PFSK-1 (cell line): ENCODE data around the gene VEPH1.

Source experiments
- FOXP2 ChIP-seq: optimal IDR thresholded peaks from 2 replicates; pipeline ENCODE3; 2011; ENCODE audit warnings: borderline replicate concordance, control low read depth, inconsistent platforms; ENCODE audit not compliant: insufficient read depth; ENCODE audit errors: extremely low read length, extremely low read depth
- POLR2AphosphoS5 ChIP-seq: IDR thresholded peaks from 2 replicates; pipeline ENCODE4 v1.6.1; 2012; ENCODE audit warnings: low read depth, mild to moderate bottlenecking, control low read depth, low read length, moderate library complexity
- SIN3A ChIP-seq: IDR thresholded peaks from 2 replicates; pipeline ENCODE4 v1.6.1; 2012; ENCODE audit warnings: mild to moderate bottlenecking, low read length, moderate library complexity, borderline replicate concordance; ENCODE audit not compliant: insufficient read depth
- TAF1 ChIP-seq: IDR thresholded peaks from 2 replicates; pipeline ENCODE4 v1.6.1; 2012; ENCODE audit warnings: low read length, control low read depth, borderline replicate concordance; ENCODE audit not compliant: insufficient read depth
- TF ChIP-seq, protein P1 (sequence below), 2 experiments: IDR thresholded peaks; 2 replicates each; pipeline versions ENCODE4 v1.6.1 to v1.8.0; 2011 to 2012; ENCODE audit warnings: low read depth in 2 of 2, low read length in 2 of 2, control low read depth in 1 of 2, inconsistent platforms in 1 of 2, mild to moderate bottlenecking in 1 of 2, moderate library complexity in 1 of 2; ENCODE audit not compliant: insufficient read depth in 1 of 2

VEPH1 gene

DNA sequence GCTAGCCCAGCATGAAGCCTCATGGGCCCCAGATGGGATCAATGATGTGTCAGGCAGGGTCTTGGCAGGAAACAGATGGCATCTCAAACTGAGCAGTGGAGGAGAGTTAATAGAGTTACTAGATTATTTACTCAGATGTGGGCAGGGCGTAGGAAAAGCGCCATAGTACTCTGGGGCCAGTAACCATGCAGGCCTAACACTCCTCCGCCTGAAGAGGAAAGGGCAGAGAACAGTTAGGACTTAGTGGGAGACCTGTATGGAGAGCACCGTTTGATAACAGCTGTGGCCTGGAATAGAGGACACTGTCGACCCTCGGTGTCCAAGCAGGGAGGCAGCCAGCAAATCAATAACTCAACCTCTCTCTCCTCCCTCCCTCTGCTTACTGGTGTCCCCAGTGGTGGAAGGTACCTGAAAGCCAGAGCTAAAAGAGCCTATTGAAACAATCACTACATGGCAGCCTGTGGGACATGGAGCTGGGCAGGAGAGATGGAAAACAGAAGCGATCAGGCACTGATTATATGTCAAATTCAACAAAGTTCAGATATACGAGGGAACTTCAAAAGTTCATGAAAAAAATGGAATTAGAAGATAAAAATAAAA lies 231.8 kb downstream of the VEPH1 start:
- TF ChIP-seq FOXP2 (no peak), TAF1 (no peak), POLR2AphosphoS5 (no peak), SIN3A (no peak)
- TF ChIP-seq, protein P1, sequence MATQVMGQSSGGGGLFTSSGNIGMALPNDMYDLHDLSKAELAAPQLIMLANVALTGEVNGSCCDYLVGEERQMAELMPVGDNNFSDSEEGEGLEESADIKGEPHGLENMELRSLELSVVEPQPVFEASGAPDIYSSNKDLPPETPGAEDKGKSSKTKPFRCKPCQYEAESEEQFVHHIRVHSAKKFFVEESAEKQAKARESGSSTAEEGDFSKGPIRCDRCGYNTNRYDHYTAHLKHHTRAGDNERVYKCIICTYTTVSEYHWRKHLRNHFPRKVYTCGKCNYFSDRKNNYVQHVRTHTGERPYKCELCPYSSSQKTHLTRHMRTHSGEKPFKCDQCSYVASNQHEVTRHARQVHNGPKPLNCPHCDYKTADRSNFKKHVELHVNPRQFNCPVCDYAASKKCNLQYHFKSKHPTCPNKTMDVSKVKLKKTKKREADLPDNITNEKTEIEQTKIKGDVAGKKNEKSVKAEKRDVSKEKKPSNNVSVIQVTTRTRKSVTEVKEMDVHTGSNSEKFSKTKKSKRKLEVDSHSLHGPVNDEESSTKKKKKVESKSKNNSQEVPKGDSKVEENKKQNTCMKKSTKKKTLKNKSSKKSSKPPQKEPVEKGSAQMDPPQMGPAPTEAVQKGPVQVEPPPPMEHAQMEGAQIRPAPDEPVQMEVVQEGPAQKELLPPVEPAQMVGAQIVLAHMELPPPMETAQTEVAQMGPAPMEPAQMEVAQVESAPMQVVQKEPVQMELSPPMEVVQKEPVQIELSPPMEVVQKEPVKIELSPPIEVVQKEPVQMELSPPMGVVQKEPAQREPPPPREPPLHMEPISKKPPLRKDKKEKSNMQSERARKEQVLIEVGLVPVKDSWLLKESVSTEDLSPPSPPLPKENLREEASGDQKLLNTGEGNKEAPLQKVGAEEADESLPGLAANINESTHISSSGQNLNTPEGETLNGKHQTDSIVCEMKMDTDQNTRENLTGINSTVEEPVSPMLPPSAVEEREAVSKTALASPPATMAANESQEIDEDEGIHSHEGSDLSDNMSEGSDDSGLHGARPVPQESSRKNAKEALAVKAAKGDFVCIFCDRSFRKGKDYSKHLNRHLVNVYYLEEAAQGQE (IDR thresholded peaks at IDR 0.05; ENCODE audit: insufficient read depth in 1 of 2, low read depth in 2 of 2, low read length in 2 of 2) = no peak

DNA sequence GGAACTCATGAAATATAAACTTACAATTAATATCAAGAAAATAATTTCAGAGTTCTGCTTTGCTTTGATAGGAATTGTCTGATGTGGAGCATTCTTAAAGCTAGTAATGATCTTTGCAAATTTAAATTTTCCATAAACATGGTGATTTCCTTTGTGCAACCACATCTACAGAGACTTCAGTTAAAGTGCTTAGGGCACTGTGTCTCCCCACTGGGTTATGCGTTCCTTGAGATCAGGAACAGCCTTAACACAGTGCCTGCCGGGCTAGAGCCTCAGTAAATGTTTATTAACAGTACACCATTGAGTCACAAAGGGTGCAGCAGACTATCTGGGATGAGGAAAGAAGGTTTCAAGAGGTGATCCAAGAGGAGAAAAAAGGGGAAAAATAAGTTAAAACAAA lies 235.2 kb downstream of the VEPH1 start:
- TF ChIP-seq POLR2AphosphoS5 = no peak
- TF ChIP-seq FOXP2 = no peak
- TF ChIP-seq TAF1 = no peak
- TF ChIP-seq, protein P1 (IDR thresholded peaks at IDR 0.05; ENCODE audit: insufficient read depth in 1 of 2, low read depth in 2 of 2, low read length in 2 of 2) = no peak
- TF ChIP-seq SIN3A = no peak

DNA sequence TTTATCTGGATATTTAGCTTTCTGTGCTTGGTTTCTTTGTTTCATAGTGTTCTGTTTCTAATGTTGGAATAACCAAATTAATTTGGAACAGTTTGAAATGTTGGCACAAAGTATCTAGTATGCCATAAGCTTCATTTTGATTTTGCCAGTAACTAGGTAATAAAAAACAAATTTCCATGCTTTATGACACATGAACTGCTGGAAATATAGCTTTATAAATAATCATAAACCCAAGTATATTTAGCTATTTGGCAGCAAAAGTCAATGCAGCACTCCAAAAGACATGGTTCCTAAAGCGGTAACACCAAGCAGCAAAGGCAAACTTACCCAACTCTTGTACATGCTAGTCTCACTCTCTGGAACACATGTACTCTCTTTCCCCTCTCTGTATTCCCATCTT lies 237.3 kb downstream of the VEPH1 start:
- TF ChIP-seq, protein P1 (IDR thresholded peaks at IDR 0.05; ENCODE audit: insufficient read depth in 1 of 2, low read depth in 2 of 2, low read length in 2 of 2) = no peak

DNA sequence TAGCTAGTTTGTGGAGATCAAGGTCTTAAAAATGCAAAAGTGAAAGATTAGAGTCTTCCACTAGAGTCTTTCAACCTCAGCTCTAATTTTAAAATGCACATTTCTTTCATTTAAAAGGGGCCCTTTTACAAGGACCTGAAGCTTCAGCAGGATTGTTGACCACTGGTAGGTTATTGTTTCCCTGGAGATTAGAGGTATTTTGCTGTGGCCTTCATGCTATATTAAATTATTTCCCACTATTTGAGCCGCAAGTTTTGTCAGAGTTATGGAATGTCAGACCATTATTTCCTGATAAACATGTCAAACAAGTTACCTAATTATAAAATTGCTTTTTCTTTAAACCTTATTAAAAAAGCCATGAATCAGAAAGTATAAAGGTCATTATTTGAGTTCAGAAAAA lies 240.2 kb downstream of the VEPH1 start:
- TF ChIP-seq TAF1 (no peak), FOXP2 (no peak), POLR2AphosphoS5 (no peak), SIN3A (no peak)

DNA sequence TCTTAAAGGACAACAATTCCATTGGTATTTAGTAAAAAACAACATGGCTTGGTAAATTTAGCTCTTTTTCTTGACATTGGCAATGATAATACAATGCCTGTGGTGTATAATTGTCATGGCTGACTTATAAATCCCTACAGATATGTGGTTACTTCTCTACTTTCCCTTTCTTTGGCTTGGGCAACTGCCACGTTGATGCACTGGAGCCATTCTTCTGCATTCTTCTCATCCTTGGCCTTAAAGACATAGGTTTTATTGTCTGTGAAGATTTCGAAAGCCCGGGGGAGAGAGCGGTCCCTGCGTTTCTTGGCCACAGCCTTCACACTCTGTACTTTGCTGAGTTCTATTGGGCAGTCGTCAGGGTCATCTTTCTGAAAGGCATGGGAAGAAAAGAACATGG lies 242.2 kb downstream of the VEPH1 start:
- TF ChIP-seq TAF1 = no peak
- no peak for TF ChIP-seq SIN3A
- TF ChIP-seq, protein P1 (IDR thresholded peaks at IDR 0.05; ENCODE audit: insufficient read depth in 1 of 2, low read depth in 2 of 2, low read length in 2 of 2) = no peak
- no peak for TF ChIP-seq FOXP2
- TF ChIP-seq POLR2AphosphoS5 = no peak
